Activated naive CD8-positive, alpha-beta T cell treated with anti-CD3 and anti-CD28 coated beads, Interleukin-2, amount 50 U/mL, for 24 hours (primary cell): ENCODE measurements around the gene UNC93B1.
A peak's percentile ranks its signal among the peaks of the same experiment; 100 is the strongest.
"Not testable (repeated sequence)": the region's sequence is repeated elsewhere in the genome, so short reads cannot be mapped to it uniquely, and the experiment has no call there.

ENCODE experiments used
- ATAC-seq: fragments of 150-1000 bp; cut with Tn5 transposase; one replicate; pipeline ENCODE4 v1.10.0; 2021
- DNase-seq: peaks from one replicate; pipeline ENCODE4 v3.0.0; 2021
- H3K27ac Mint-ChIP-seq: one replicate; pipeline ENCODE4 v1.8.0; 2021; ENCODE audit warnings: mild to moderate bottlenecking, mixed read lengths
- H3K27me3 Mint-ChIP-seq: one replicate; pipeline ENCODE4 v1.8.0; 2021; ENCODE audit warnings: mixed read lengths
- H3K36me3 Mint-ChIP-seq: one replicate; pipeline ENCODE4 v1.8.0; 2021; ENCODE audit warnings: low read depth, mixed read lengths
- H3K4me1 Mint-ChIP-seq: one replicate; pipeline ENCODE4 v1.8.0; 2021; ENCODE audit warnings: mixed read lengths
- H3K4me3 Mint-ChIP-seq: one replicate; pipeline ENCODE4 v1.8.0; 2021; ENCODE audit warnings: mild to moderate bottlenecking, moderate library complexity, mixed read lengths
- H3K9me3 Mint-ChIP-seq: one replicate; pipeline ENCODE4 v1.8.0; 2021; ENCODE audit warnings: mixed read lengths

UNC93B1 gene

GRCh38 chr11:67997475-67997921 lies 6.4 kb downstream of the UNC93B1 start:
- no peaks in the 10 kb centered on the region for H3K27me3 Mint-ChIP-seq
- H3K4me3 Mint-ChIP-seq, result no peak overlapping the region
- no peak overlapping the region for H3K27ac Mint-ChIP-seq
- ATAC-seq (no peak), DNase-seq (no peak)
- peaks cover 27% of the 10 kb centered on the region for H3K4me1 Mint-ChIP-seq
- H3K9me3 Mint-ChIP-seq, result no peaks in the 10 kb centered on the region
- peaks cover 4% of the 10 kb centered on the region for H3K36me3 Mint-ChIP-seq

GRCh38 chr11:67996622-67997474 lies 7.0 kb downstream of the UNC93B1 start:
- no peaks in the 10 kb centered on the region for H3K9me3 Mint-ChIP-seq
- no peak overlapping the region for H3K27ac Mint-ChIP-seq
- peaks cover 4% of the 10 kb centered on the region for H3K36me3 Mint-ChIP-seq
- DNase-seq (peak; percentile 57), ATAC-seq (peak; percentile 64)
- H3K27me3 Mint-ChIP-seq, result peaks cover under 1% of the 10 kb centered on the region
- H3K4me1 Mint-ChIP-seq, result peaks cover 23% of the 10 kb centered on the region
- H3K4me3 Mint-ChIP-seq, result no peak overlapping the region

- Mint-ChIP-seq H3K4me3 (no peak overlapping the region), H3K9me3 (no peaks in the 10 kb centered on the region), H3K27me3 (peaks cover 2% of the 10 kb centered on the region), H3K36me3 (peaks cover 4% of the 10 kb centered on the region), H3K27ac (no peak overlapping the region), H3K4me1 (peaks cover 23% of the 10 kb centered on the region)
- DNase-seq (no peak), ATAC-seq (no peak)
These were observed 7.8 kb downstream of the UNC93B1 start for GRCh38 chr11:67996051-67996450.

- ATAC-seq, H3K36me3 Mint-ChIP-seq, H3K9me3 Mint-ChIP-seq, H3K27ac Mint-ChIP-seq, H3K27me3 Mint-ChIP-seq, H3K4me3 Mint-ChIP-seq, DNase-seq: not testable (repeated sequence)
- H3K4me1 Mint-ChIP-seq, result peaks cover 23% of the 10 kb centered on the region
These were observed 8.3 kb downstream of the UNC93B1 start for GRCh38 chr11:67995579-67995978.

GRCh38 chr11:67995129-67995528 lies 8.8 kb downstream of the UNC93B1 start:
- H3K4me1 Mint-ChIP-seq, result peaks cover 23% of the 10 kb centered on the region
- ATAC-seq, H3K36me3 Mint-ChIP-seq, DNase-seq, H3K9me3 Mint-ChIP-seq, H3K27ac Mint-ChIP-seq, H3K4me3 Mint-ChIP-seq, H3K27me3 Mint-ChIP-seq: not testable (repeated sequence)

GRCh38 chr11:67994387-67994786 lies 9.5 kb downstream of the UNC93B1 start:
- H3K4me3 Mint-ChIP-seq, H3K9me3 Mint-ChIP-seq, H3K27ac Mint-ChIP-seq, ATAC-seq, H3K27me3 Mint-ChIP-seq, H3K36me3 Mint-ChIP-seq, DNase-seq: not testable (repeated sequence)
- H3K4me1 Mint-ChIP-seq, result peaks cover 23% of the 10 kb centered on the region

GRCh38 chr11:67993821-67994220 lies 10.1 kb downstream of the UNC93B1 start:
- H3K4me1 Mint-ChIP-seq, result peaks cover 23% of the 10 kb centered on the region
- not testable (repeated sequence) for H3K36me3 Mint-ChIP-seq, H3K4me3 Mint-ChIP-seq, H3K27me3 Mint-ChIP-seq, H3K9me3 Mint-ChIP-seq, ATAC-seq, H3K27ac Mint-ChIP-seq
- peak; percentile 27 for DNase-seq

GRCh38 chr11:67991347-67992121 lies 12.4 kb downstream of the UNC93B1 start:
- H3K9me3 Mint-ChIP-seq, H3K27me3 Mint-ChIP-seq, H3K4me1 Mint-ChIP-seq, H3K36me3 Mint-ChIP-seq, H3K4me3 Mint-ChIP-seq, H3K27ac Mint-ChIP-seq, ATAC-seq, DNase-seq: not testable (repeated sequence)

GRCh38 chr11:67990546-67991346 lies 13.2 kb downstream of the UNC93B1 start:
- not testable (repeated sequence) for H3K4me3 Mint-ChIP-seq, H3K27me3 Mint-ChIP-seq, H3K27ac Mint-ChIP-seq, ATAC-seq, H3K4me1 Mint-ChIP-seq, H3K36me3 Mint-ChIP-seq, DNase-seq, H3K9me3 Mint-ChIP-seq

- not testable (repeated sequence) for DNase-seq, H3K36me3 Mint-ChIP-seq, H3K4me1 Mint-ChIP-seq, H3K27me3 Mint-ChIP-seq, H3K4me3 Mint-ChIP-seq, H3K27ac Mint-ChIP-seq, H3K9me3 Mint-ChIP-seq, ATAC-seq
These were observed 18.6 kb downstream of the UNC93B1 start for GRCh38 chr11:67985302-67985701.

- Mint-ChIP-seq H3K4me3 (no peak overlapping the region), H3K36me3 (no peaks in the 10 kb centered on the region), H3K4me1 (no peaks in the 10 kb centered on the region), H3K27me3 (peaks cover 3% of the 10 kb centered on the region), H3K27ac (no peak overlapping the region), H3K9me3 (no peaks in the 10 kb centered on the region)
- DNase-seq (no peak), ATAC-seq (no peak)
These were observed 19.9 kb downstream of the UNC93B1 start for GRCh38 chr11:67983951-67984350.

GRCh38 chr11:67982255-67982857 lies 21.5 kb downstream of the UNC93B1 start:
- H3K4me3 Mint-ChIP-seq, H3K27me3 Mint-ChIP-seq, H3K9me3 Mint-ChIP-seq, H3K36me3 Mint-ChIP-seq, H3K27ac Mint-ChIP-seq, DNase-seq, ATAC-seq, H3K4me1 Mint-ChIP-seq: not testable (repeated sequence)

- H3K9me3 Mint-ChIP-seq, H3K27me3 Mint-ChIP-seq, ATAC-seq, H3K4me3 Mint-ChIP-seq, H3K4me1 Mint-ChIP-seq, DNase-seq, H3K36me3 Mint-ChIP-seq, H3K27ac Mint-ChIP-seq: not testable (repeated sequence)
These were observed 22.7 kb downstream of the UNC93B1 start for GRCh38 chr11:67981226-67981625.

GRCh38 chr11:67978766-67979418 lies 25.0 kb downstream of the UNC93B1 start:
- not testable (repeated sequence) for H3K4me3 Mint-ChIP-seq

More at GRCh38 chr11:67978766-67979418, 25.0 kb downstream of the UNC93B1 start:
- not testable (repeated sequence) for H3K27me3 Mint-ChIP-seq, H3K4me1 Mint-ChIP-seq, H3K27ac Mint-ChIP-seq, H3K9me3 Mint-ChIP-seq, ATAC-seq, H3K36me3 Mint-ChIP-seq
- DNase-seq, result peak; percentile 39
